H9 (cell line): ENCODE data around the gene RNPEPL1. TPM values are rescaled to one million over a fixed set of nuclear protein-coding genes. Genes with fewer than 3 reads are reported as not detected.

Source experiments
- DNase-seq: peaks from one replicate; pipeline ENCODE4 v3.0.0-alpha.2; 2017
- H2AFZ ChIP-seq: one replicate; pipeline ENCODE4 v1.6.1; 2013; ENCODE audit warnings: mild to moderate bottlenecking, low read length, control low read depth, moderate library complexity
- H2AK5ac ChIP-seq: 2 replicates; pipeline ENCODE4 v1.6.1; 2013; ENCODE audit warnings: low read length, control low read depth, mixed read lengths; ENCODE audit not compliant: insufficient read length
- H2BK120ac ChIP-seq: one replicate; pipeline ENCODE4 v1.6.1; 2013; ENCODE audit warnings: low read depth, mild to moderate bottlenecking, low read length, control low read depth, inconsistent platforms; ENCODE audit not compliant: poor library complexity, severe bottlenecking
- H2BK12ac ChIP-seq: 2 replicates; pipeline ENCODE4 v1.6.1; 2013; ENCODE audit warnings: low read length, control low read depth, mixed read lengths, low read depth; ENCODE audit not compliant: insufficient read length
- H2BK15ac ChIP-seq: 2 replicates; pipeline ENCODE4 v1.6.1; 2013; ENCODE audit warnings: low read depth, low read length, control low read depth
- H2BK20ac ChIP-seq: one replicate; pipeline ENCODE4 v1.6.1; 2013; ENCODE audit warnings: low read depth, mild to moderate bottlenecking, low read length, control low read depth, inconsistent platforms; ENCODE audit not compliant: poor library complexity, severe bottlenecking
- H2BK5ac ChIP-seq: 2 replicates; pipeline ENCODE4 v1.6.1; 2013; ENCODE audit warnings: low read length, control low read depth, mixed read lengths; ENCODE audit not compliant: insufficient read length
- H3K14ac ChIP-seq: 2 replicates; pipeline ENCODE4 v1.6.1; 2013; ENCODE audit warnings: low read length, control low read depth; ENCODE audit not compliant: insufficient read depth
- H3K18ac ChIP-seq: 2 replicates; pipeline ENCODE4 v1.6.1; 2013; ENCODE audit warnings: low read depth, mild to moderate bottlenecking, mixed read lengths, low read length, control low read depth; ENCODE audit not compliant: insufficient read length
- H3K23ac ChIP-seq: 2 replicates; pipeline ENCODE4 v1.6.1; 2013; ENCODE audit warnings: low read length, control low read depth, mixed read lengths, low read depth; ENCODE audit not compliant: insufficient read length
- H3K23me2 ChIP-seq: 2 replicates; pipeline ENCODE4 v1.6.1; 2013; ENCODE audit warnings: low read depth, mild to moderate bottlenecking, mixed read lengths, low read length, control low read depth; ENCODE audit not compliant: insufficient read length, poor library complexity, severe bottlenecking
- H3K27ac ChIP-seq: 2 replicates; pipeline ENCODE4 v1.5.1; 2013; ENCODE audit warnings: low read length, control low read depth, mixed read lengths, low read depth; ENCODE audit not compliant: insufficient read length
- H3K27me3 ChIP-seq: 2 replicates; pipeline ENCODE4 v1.6.1; 2013; ENCODE audit warnings: low read length, control low read depth, inconsistent platforms; ENCODE audit not compliant: insufficient read depth
- H3K4ac ChIP-seq: 2 replicates; pipeline ENCODE4 v1.6.1; 2013; ENCODE audit warnings: low read depth, mild to moderate bottlenecking, control low read depth, inconsistent platforms, low read length, moderate library complexity
- H3K4me1 ChIP-seq: 2 replicates; pipeline ENCODE4 v1.6.1; 2013; ENCODE audit warnings: low read length, control low read depth, inconsistent platforms; ENCODE audit not compliant: insufficient read depth
- H3K4me2 ChIP-seq: 2 replicates; pipeline ENCODE4 v1.6.1; 2013; ENCODE audit warnings: low read length, control low read depth, mixed read lengths; ENCODE audit not compliant: insufficient read length, insufficient read depth
- H3K56ac ChIP-seq: 2 replicates; pipeline ENCODE4 v1.6.1; 2013; ENCODE audit warnings: low read depth, mild to moderate bottlenecking, mixed read lengths, low read length, control low read depth; ENCODE audit not compliant: insufficient read length
- H3K79me1 ChIP-seq: 2 replicates; pipeline ENCODE4 v1.6.1; 2013; ENCODE audit warnings: low read depth, mild to moderate bottlenecking, moderate library complexity, low read length, control low read depth, inconsistent platforms; ENCODE audit not compliant: insufficient read depth, poor library complexity, severe bottlenecking
- H3K79me2 ChIP-seq: 2 replicates; pipeline ENCODE4 v1.6.1; 2013; ENCODE audit warnings: low read length, control low read depth, inconsistent platforms; ENCODE audit not compliant: insufficient read depth
- H3K9ac ChIP-seq: 2 replicates; pipeline ENCODE4 v1.6.1; 2013; ENCODE audit warnings: low read length, control low read depth, mixed read lengths; ENCODE audit not compliant: insufficient read length; ENCODE audit errors: extremely low read depth
- H3K9me3 ChIP-seq: one replicate; pipeline ENCODE4 v1.6.1; 2013; ENCODE audit warnings: low read depth, low read length, inconsistent platforms; ENCODE audit not compliant: control insufficient read depth
- H3T11ph ChIP-seq: one replicate; pipeline ENCODE4 v1.6.1; 2013; ENCODE audit warnings: mild to moderate bottlenecking, low read length, control low read depth, inconsistent platforms
- H4K20me1 ChIP-seq: one replicate; pipeline ENCODE4 v1.6.1; 2013; ENCODE audit not compliant: control insufficient read depth, insufficient read length, insufficient read depth
- H4K5ac ChIP-seq: 2 replicates; pipeline ENCODE4 v1.6.1; 2013; ENCODE audit warnings: low read depth, mild to moderate bottlenecking, mixed read lengths, low read length, control low read depth; ENCODE audit not compliant: insufficient read length
- H4K8ac ChIP-seq: replicated peaks from 2 replicates; pipeline ENCODE4 v1.6.1; 2013; ENCODE audit warnings: low read length, control low read depth, mixed read lengths, low read depth; ENCODE audit not compliant: insufficient read length
- H4K91ac ChIP-seq: 2 replicates; pipeline ENCODE4 v1.6.1; 2013; ENCODE audit warnings: low read depth, mild to moderate bottlenecking, moderate library complexity, mixed read lengths, low read length, control low read depth; ENCODE audit not compliant: insufficient read length
- H3K27ac Mint-ChIP-seq, 3 experiments: 2 replicates in 2 of 3; 3 replicates in 1 of 3; pipeline ENCODE4 v1.8.0; 2020 to 2021; ENCODE audit warnings: mixed read lengths in 3 of 3, mild to moderate bottlenecking in 1 of 3, moderate library complexity in 1 of 3
- H3K27me3 Mint-ChIP-seq: 2 replicates; pipeline ENCODE4 v1.8.0; 2021; ENCODE audit warnings: low read depth, mild to moderate bottlenecking, moderate library complexity, mixed read lengths
- H3K36me3 Mint-ChIP-seq, 3 experiments: 2 replicates in 2 of 3; 3 replicates in 1 of 3; pipeline ENCODE4 v1.8.0; 2020 to 2021; ENCODE audit warnings: low read depth in 3 of 3, mixed read lengths in 3 of 3; ENCODE audit not compliant: insufficient read depth in 1 of 3
- H3K4me1 Mint-ChIP-seq, 2 experiments: 2 replicates each; pipeline ENCODE4 v1.8.0; 2020; ENCODE audit warnings: mixed read lengths in 2 of 2
- H3K4me3 Mint-ChIP-seq, 2 experiments: 2 replicates in 1 of 2; 3 replicates in 1 of 2; pipeline ENCODE4 v1.8.0; 2020 to 2021; ENCODE audit warnings: mild to moderate bottlenecking in 2 of 2, mixed read lengths in 2 of 2, moderate library complexity in 1 of 2
- H3K9me3 Mint-ChIP-seq, 2 experiments: 2 replicates in 1 of 2; 3 replicates in 1 of 2; pipeline ENCODE4 v1.8.0; 2020; ENCODE audit warnings: mild to moderate bottlenecking in 2 of 2, mixed read lengths in 2 of 2, moderate library complexity in 1 of 2
- CTCF ChIP-seq: fragments of 200-600 bp; sonication (generic); conservative IDR thresholded peaks from 3 replicates; pipeline ENCODE4 v1.8.0; 2021; ENCODE audit warnings: antibody characterized with exemption, mild to moderate bottlenecking
- WGBS: extraction: QIAGEN DNeasy Blood & Tissue Kit; methylation state at CpG from one replicate; pipeline ENCODE4 v1.1.7; 2013; ENCODE audit warnings: missing lambda C conversion rate, low lambda C conversion rate, mixed read lengths; ENCODE audit not compliant: insufficient read length; ENCODE audit errors: extremely low coverage; 5-methylcytosine and 5-hydroxymethylcytosine counted together
- total RNA-seq: library from RNA; stranded (reverse); gene quantifications from 2 replicates; pipeline ENCODE4 v1.2.1, GENCODE V29; 2021

Gene RNPEPL1
- total RNA-seq, 1 experiment from 2014 or later = 22.5 TPM

GRCh38 chr2:240557808-240558207, 10.5 kb upstream of the RNPEPL1 start, which contains the start of gene ANKMY1:
ANKMY1 (minus strand) TSS chr2:240557988; CDS start chr2:240557335, 653 bp downstream.
- H4K20me1 ChIP-seq = no peaks in the 10 kb centered on the region
- peaks cover 20 to 23% of the 10 kb centered on the region in 2 experiments for H3K4me1 Mint-ChIP-seq
- H3T11ph ChIP-seq = no peak within 1 kb of the TSS
- H3K9ac ChIP-seq = no peak within 1 kb of the TSS
- H3K4me3 Mint-ChIP-seq = peak within 1 kb of the TSS; percentile 44 to 76
- peak within 1 kb of the TSS; percentile 52; the same call in 1 of the 2 replicates for H3K14ac ChIP-seq
- peak within 1 kb of the TSS; percentile 63 for H3K18ac ChIP-seq
- H3K36me3 Mint-ChIP-seq = peaks cover 2 to 4% (median 3%) of the 10 kb centered on the region in 3 experiments; a peak in 4 of 7 replicates
- peaks cover 3% of the 10 kb centered on the region for H3K23me2 ChIP-seq
- no peak within 1 kb of the TSS for H4K8ac ChIP-seq
- H3K27ac Mint-ChIP-seq = no peak within 1 kb of the TSS; a peak in 1 of 7 replicates
- H3K79me2 ChIP-seq = no peaks in the 10 kb centered on the region
- H3K79me1 ChIP-seq = no peaks in the 10 kb centered on the region
- no peak within 1 kb of the TSS for H2BK120ac ChIP-seq
- no peak within 1 kb of the TSS for H3K4me2 ChIP-seq
- H2BK5ac ChIP-seq = no peak within 1 kb of the TSS
- H4K91ac ChIP-seq = no peak within 1 kb of the TSS
- H3K23ac ChIP-seq = no peak within 1 kb of the TSS
- no peak within 1 kb of the TSS for H3K56ac ChIP-seq
- H3K27ac ChIP-seq = no peak within 1 kb of the TSS
- H2AK5ac ChIP-seq = no peak within 1 kb of the TSS
- H4K5ac ChIP-seq = no peak within 1 kb of the TSS
- no peak within 1 kb of the TSS for H2BK15ac ChIP-seq
- no peak for TF ChIP-seq CTCF
- H2AFZ ChIP-seq = no peak within 1 kb of the TSS
- WGBS = no CpG with 5 or more reads among the region's 47 CpGs
- peak; percentile 92 for DNase-seq
- peaks cover 21% of the 10 kb centered on the region for H3K27me3 Mint-ChIP-seq
- H3K9me3 Mint-ChIP-seq = no peaks in the 10 kb centered on the region; a peak in 1 of 5 replicates
- no peaks in the 10 kb centered on the region for H3K9me3 ChIP-seq
- peaks cover 5% of the 10 kb centered on the region; the same call in 1 of the 2 replicates for H3K27me3 ChIP-seq
- no peak within 1 kb of the TSS for H2BK20ac ChIP-seq
- no peaks in the 10 kb centered on the region for H3K4me1 ChIP-seq
- no peak within 1 kb of the TSS for H3K4ac ChIP-seq
- H2BK12ac ChIP-seq = no peak within 1 kb of the TSS
